ENCODE results near the gene VEGFB.

DNA sequence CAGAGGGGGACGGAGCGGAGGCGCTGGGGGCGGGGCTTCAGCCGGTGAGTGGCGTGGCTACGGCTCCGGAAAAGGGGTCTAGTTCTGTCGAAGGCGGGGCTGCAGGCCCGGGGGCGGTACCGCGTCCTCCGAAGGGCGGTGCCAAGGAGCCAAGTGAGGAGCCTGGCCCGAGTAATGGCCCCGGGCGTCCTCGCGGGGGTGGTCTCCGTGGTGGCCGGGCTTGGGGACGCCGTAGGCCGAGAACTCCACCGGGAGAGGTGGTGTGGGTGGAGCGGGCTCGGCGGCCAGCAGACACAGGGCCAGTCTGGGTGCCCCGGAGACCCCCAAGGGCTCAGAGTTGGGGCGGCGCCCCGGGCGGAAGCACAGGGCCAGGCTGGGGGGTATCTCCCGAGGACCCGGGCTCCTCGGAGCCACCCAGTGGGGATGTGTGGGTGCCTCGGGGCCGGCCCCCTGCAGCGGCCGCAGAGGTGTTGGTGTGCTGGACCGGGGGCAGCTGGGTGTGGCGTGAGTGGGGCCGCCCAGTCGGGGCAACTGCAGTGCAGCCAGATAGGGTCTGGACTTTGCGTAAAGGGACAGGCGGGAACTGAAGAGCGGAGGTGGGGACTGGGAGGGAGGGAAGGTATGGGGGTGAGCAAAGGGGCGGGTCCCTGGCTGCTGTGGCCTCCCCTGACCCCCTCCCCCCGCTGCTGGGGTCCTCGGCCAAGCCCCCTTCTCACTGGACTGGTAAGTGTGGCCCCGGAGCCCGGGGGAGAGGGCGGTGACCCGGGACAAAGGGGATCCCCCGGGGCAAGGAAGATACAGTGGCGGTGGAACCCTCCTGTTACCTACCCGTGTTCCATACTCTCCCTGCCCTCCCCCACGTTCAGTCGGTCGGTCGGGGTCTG lies 7.3 kb downstream of the VEGFB start:
- TF ChIP-seq, protein P1, sequence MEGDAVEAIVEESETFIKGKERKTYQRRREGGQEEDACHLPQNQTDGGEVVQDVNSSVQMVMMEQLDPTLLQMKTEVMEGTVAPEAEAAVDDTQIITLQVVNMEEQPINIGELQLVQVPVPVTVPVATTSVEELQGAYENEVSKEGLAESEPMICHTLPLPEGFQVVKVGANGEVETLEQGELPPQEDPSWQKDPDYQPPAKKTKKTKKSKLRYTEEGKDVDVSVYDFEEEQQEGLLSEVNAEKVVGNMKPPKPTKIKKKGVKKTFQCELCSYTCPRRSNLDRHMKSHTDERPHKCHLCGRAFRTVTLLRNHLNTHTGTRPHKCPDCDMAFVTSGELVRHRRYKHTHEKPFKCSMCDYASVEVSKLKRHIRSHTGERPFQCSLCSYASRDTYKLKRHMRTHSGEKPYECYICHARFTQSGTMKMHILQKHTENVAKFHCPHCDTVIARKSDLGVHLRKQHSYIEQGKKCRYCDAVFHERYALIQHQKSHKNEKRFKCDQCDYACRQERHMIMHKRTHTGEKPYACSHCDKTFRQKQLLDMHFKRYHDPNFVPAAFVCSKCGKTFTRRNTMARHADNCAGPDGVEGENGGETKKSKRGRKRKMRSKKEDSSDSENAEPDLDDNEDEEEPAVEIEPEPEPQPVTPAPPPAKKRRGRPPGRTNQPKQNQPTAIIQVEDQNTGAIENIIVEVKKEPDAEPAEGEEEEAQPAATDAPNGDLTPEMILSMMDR (conservative IDR thresholded peaks at IDR 0.05): no peak
- no peak for TF ChIP-seq ZFX (IDR thresholded peaks at IDR 0.05)

Data from C4-2B (cell line).